MG63 (cell line): ENCODE results near the gene RPL36A. TPM values are rescaled to one million over a fixed set of nuclear protein-coding genes. Genes with fewer than 3 reads are reported as not detected.

ENCODE experiments used
- DNase-seq: peaks from one replicate; pipeline ENCODE4 v3.0.0-alpha.2; 2020
- H3K27me3 ChIP-seq: fragments of 250-450 bp; sonication (Bioruptor Pico); 2 replicates; pipeline ENCODE4 v1.5.1; 2020; ENCODE audit warnings: mild to moderate bottlenecking, moderate library complexity
- H3K36me3 ChIP-seq: fragments of 250-450 bp; sonication (Bioruptor Pico); 2 replicates; pipeline ENCODE4 v1.5.1; 2020; ENCODE audit warnings: mild to moderate bottlenecking, moderate library complexity
- H3K4me3 ChIP-seq: fragments of 250-450 bp; sonication (Bioruptor Pico); 2 replicates; pipeline ENCODE4 v1.5.1; 2020; ENCODE audit warnings: mild to moderate bottlenecking, moderate library complexity
- H3K9me3 ChIP-seq: fragments of 250-450 bp; sonication (Bioruptor Pico); 2 replicates; pipeline ENCODE4 v1.5.1; 2020; ENCODE audit warnings: mild to moderate bottlenecking, moderate library complexity
- total RNA-seq: library from RNA; depleted of rRNA; stranded (reverse); fragments of >200 nt; shearing (Covaris generic); gene quantifications from 2 replicates; pipeline ENCODE4 v1.2.3, GENCODE V29; 2014; ENCODE audit warnings: low replicate concordance

Gene RPL36A
- total RNA-seq, 1 experiment from 2014 or later = 879 TPM

GRCh38 chrX:101385026-101385684, 5.7 kb upstream of the RPL36A start:
- no peak overlapping the region for H3K4me3 ChIP-seq
- no peak for DNase-seq
- no peaks in the 10 kb centered on the region for H3K9me3 ChIP-seq
- H3K36me3 ChIP-seq = no peaks in the 10 kb centered on the region
- H3K27me3 ChIP-seq = no peaks in the 10 kb centered on the region

GRCh38 chrX:101385795-101386541, 4.8 kb upstream of the RPL36A start, which contains the start of gene BTK:
BTK (minus strand) TSS chrX:101386191; CDS start chrX:101375284, 10,907 bp downstream.
- H3K4me3 ChIP-seq = no peak within 1 kb of the TSS
- H3K36me3 ChIP-seq = no peaks in the 10 kb centered on the region
- no peaks in the 10 kb centered on the region for H3K27me3 ChIP-seq
- H3K9me3 ChIP-seq = no peaks in the 10 kb centered on the region
- DNase-seq = no peak

- Histone ChIP-seq H3K27me3 (no peaks in the 10 kb centered on the region), H3K9me3 (no peaks in the 10 kb centered on the region), H3K4me3 (no peak overlapping the region), H3K36me3 (peaks cover 4% of the 10 kb centered on the region)
- no peak for DNase-seq
These were observed 4.3 kb upstream of the RPL36A start for GRCh38 chrX:101386542-101386885.

GRCh38 chrX:101388604-101389003, 2.2 kb upstream of the RPL36A start:
- H3K36me3 ChIP-seq = peaks cover 22% of the 10 kb centered on the region
- no peak for DNase-seq
- no peaks in the 10 kb centered on the region for H3K27me3 ChIP-seq
- H3K4me3 ChIP-seq = no peak overlapping the region
- no peaks in the 10 kb centered on the region for H3K9me3 ChIP-seq

GRCh38 chrX:101391831-101392230, 1.0 kb downstream of the RPL36A start:
- Histone ChIP-seq H3K9me3 (no peaks in the 10 kb centered on the region), H3K4me3 (peak overlapping the region; percentile 74), H3K27me3 (no peaks in the 10 kb centered on the region), H3K36me3 (peaks cover 40% of the 10 kb centered on the region)
- no peak for DNase-seq

GRCh38 chrX:101393530-101394305, 2.9 kb downstream of the RPL36A start:
- H3K27me3 ChIP-seq = no peaks in the 10 kb centered on the region
- H3K9me3 ChIP-seq = no peaks in the 10 kb centered on the region
- no peak overlapping the region for H3K4me3 ChIP-seq
- H3K36me3 ChIP-seq = peaks cover 40% of the 10 kb centered on the region
- no peak for DNase-seq

GRCh38 chrX:101394372-101394771, 3.6 kb downstream of the RPL36A start:
- no peaks in the 10 kb centered on the region for H3K9me3 ChIP-seq
- H3K27me3 ChIP-seq = no peaks in the 10 kb centered on the region
- DNase-seq = no peak
- H3K4me3 ChIP-seq = no peak overlapping the region
- H3K36me3 ChIP-seq = peaks cover 40% of the 10 kb centered on the region

- H3K36me3 ChIP-seq = peaks cover 40% of the 10 kb centered on the region
- no peaks in the 10 kb centered on the region for H3K27me3 ChIP-seq
- H3K4me3 ChIP-seq = no peak overlapping the region
- H3K9me3 ChIP-seq = no peaks in the 10 kb centered on the region
- DNase-seq = no peak
These were observed 5.0 kb downstream of the RPL36A start for GRCh38 chrX:101395789-101396188.

- H3K27me3 ChIP-seq = no peaks in the 10 kb centered on the region
- H3K36me3 ChIP-seq = peaks cover 25% of the 10 kb centered on the region
- no peak overlapping the region for H3K4me3 ChIP-seq
- no peaks in the 10 kb centered on the region for H3K9me3 ChIP-seq
- no peak for DNase-seq
These were observed 7.0 kb downstream of the RPL36A start for GRCh38 chrX:101397779-101398178.

GRCh38 chrX:101398694-101399093, 7.9 kb downstream of the RPL36A start:
- Histone ChIP-seq H3K9me3 (no peaks in the 10 kb centered on the region), H3K4me3 (no peak overlapping the region), H3K36me3 (peaks cover 19% of the 10 kb centered on the region), H3K27me3 (no peaks in the 10 kb centered on the region)
- DNase-seq = no peak

- H3K36me3 ChIP-seq = peaks cover 15% of the 10 kb centered on the region
- no peak for DNase-seq
- no peaks in the 10 kb centered on the region for H3K27me3 ChIP-seq
- no peaks in the 10 kb centered on the region for H3K9me3 ChIP-seq
- no peak overlapping the region for H3K4me3 ChIP-seq
These were observed 9.0 kb downstream of the RPL36A start for GRCh38 chrX:101399825-101400224.

- Histone ChIP-seq H3K9me3 (no peaks in the 10 kb centered on the region), H3K36me3 (peaks cover 2% of the 10 kb centered on the region), H3K4me3 (peak overlapping the region; percentile 66), H3K27me3 (no peaks in the 10 kb centered on the region)
- DNase-seq = peak; percentile 6
These were observed 16.4 kb downstream of the RPL36A start for GRCh38 chrX:101407167-101407747.

GRCh38 chrX:101407748-101408531, 17.1 kb downstream of the RPL36A start, which contains the start of the genes GLA and HNRNPH2:
GLA (minus strand) TSS chrX:101407925; CDS start chrX:101407903, 22 bp downstream.
HNRNPH2 (plus strand) TSS chrX:101408222; CDS start chrX:101411989, 3,767 bp downstream.
- Histone ChIP-seq H3K9me3 (no peaks in the 10 kb centered on the region), H3K27me3 (no peaks in the 10 kb centered on the region), H3K4me3 (peak within 1 kb of the TSS; percentile 66), H3K36me3 (peaks cover 7% of the 10 kb centered on the region)
- peak; percentile 87 for DNase-seq

GRCh38 chrX:101408532-101408841, 17.7 kb downstream of the RPL36A start:
- DNase-seq = no peak
- H3K36me3 ChIP-seq = peaks cover 11% of the 10 kb centered on the region
- peak overlapping the region; percentile 66 for H3K4me3 ChIP-seq
- no peaks in the 10 kb centered on the region for H3K9me3 ChIP-seq
- no peaks in the 10 kb centered on the region for H3K27me3 ChIP-seq

- no peaks in the 10 kb centered on the region for H3K27me3 ChIP-seq
- peaks cover 12% of the 10 kb centered on the region for H3K36me3 ChIP-seq
- peak overlapping the region; percentile 66 for H3K4me3 ChIP-seq
- no peak for DNase-seq
- H3K9me3 ChIP-seq = no peaks in the 10 kb centered on the region
These were observed 18.2 kb downstream of the RPL36A start for GRCh38 chrX:101409043-101409442.

- no peaks in the 10 kb centered on the region for H3K9me3 ChIP-seq
- H3K36me3 ChIP-seq = peaks cover 12% of the 10 kb centered on the region
- DNase-seq = no peak
- H3K4me3 ChIP-seq = no peak overlapping the region
- no peaks in the 10 kb centered on the region for H3K27me3 ChIP-seq
These were observed 19.6 kb downstream of the RPL36A start for GRCh38 chrX:101410461-101410860.
